ENCODE data around the gene ABRACL.

GRCh38 chr6:139013185-139013800 lies 15.3 kb upstream of the ABRACL start:
- TF ChIP-seq CTCF (IDR thresholded peaks at IDR 0.05; ENCODE audit: low read depth, low read length) = no peak
- TF ChIP-seq EZH2phosphoT487 (IDR thresholded peaks at IDR 0.05; ENCODE audit: low read depth) = no peak
